ENCODE results near the gene WFS1.

DNA sequence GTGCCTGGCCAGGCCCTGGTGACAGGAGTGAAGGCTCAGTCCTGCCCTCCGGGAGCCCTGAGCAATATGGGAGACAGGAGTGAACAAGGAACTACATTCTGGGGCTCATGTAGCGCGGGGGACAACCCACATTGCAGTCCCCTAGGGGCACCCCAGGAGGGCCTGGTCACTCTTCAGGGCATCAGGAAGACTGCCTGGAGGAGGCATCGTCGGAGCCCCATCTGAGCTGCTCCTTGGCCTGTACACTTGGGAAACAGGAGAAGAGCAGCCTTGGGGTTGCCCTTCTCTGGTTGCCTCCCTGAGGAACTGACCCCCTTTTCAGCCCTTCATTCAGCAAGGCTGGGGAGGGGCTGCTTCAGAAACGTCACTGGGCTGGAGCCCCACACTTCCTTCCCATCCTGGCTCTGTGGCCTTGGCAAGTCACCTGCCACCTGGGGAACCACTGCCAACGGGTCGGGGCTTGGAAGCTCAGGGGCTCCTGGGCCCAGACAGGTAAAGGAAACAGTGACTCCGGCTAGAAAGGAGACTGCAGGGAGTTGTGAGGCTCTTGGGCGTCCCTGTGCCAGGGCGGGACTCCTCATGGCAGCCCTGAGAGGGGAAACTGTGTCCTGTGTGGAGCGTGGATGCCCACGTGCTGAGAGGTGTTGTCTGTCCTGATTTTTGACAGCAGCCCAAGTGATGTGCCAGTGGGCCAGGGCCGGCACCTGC is 10.1 kb downstream of the WFS1 start:
- TF ChIP-seq EZH2 (IDR thresholded peaks at IDR 0.05) (no peak), POLR2AphosphoS5 (IDR thresholded peaks at IDR 0.05; ENCODE audit: borderline replicate concordance, low read depth, low read length) (no peak)

Data from SK-N-MC (cell line).